Stimulated activated CD4-positive, alpha-beta T cell treated with anti-CD3 and anti-CD28 coated beads, Interleukin-15, amount 100 ng/mL, for 24 hours (primary cell): ENCODE results near the gene SERGEF.
"Not testable (repeated sequence)": the region's sequence is repeated elsewhere in the genome, so short reads cannot be mapped to it uniquely, and the experiment has no call there.

Source experiments
- DNase-seq: peaks from one replicate; pipeline ENCODE4 v3.0.0-alpha.2; 2020

The SERGEF gene

GRCh38 chr11:17898782-17899181, 114.1 kb downstream of the SERGEF start:
- no peak for DNase-seq

- no peak for DNase-seq
Observed at GRCh38 chr11:17898071-17898470, 114.8 kb downstream of the SERGEF start.

- DNase-seq: no peak
Observed at GRCh38 chr11:17897495-17897894, 115.4 kb downstream of the SERGEF start.

GRCh38 chr11:17896496-17897151, 116.2 kb downstream of the SERGEF start:
- not testable (repeated sequence) for DNase-seq

GRCh38 chr11:17894929-17895658, 117.8 kb downstream of the SERGEF start:
- DNase-seq: no peak

GRCh38 chr11:17892409-17892808, 120.4 kb downstream of the SERGEF start:
- no peak for DNase-seq

GRCh38 chr11:17890325-17890724, 122.5 kb downstream of the SERGEF start:
- no peak for DNase-seq

GRCh38 chr11:17887779-17888178, 125.1 kb downstream of the SERGEF start:
- DNase-seq: no peak

GRCh38 chr11:17883946-17884345, 128.9 kb downstream of the SERGEF start:
- DNase-seq: no peak

- no peak for DNase-seq
Observed at GRCh38 chr11:17883057-17883456, 129.8 kb downstream of the SERGEF start.

- DNase-seq: no peak
Observed at GRCh38 chr11:17878743-17879142, 134.1 kb downstream of the SERGEF start.

GRCh38 chr11:17877886-17878285, 135.0 kb downstream of the SERGEF start:
- no peak for DNase-seq

GRCh38 chr11:17876827-17877226, 136.0 kb downstream of the SERGEF start:
- no peak for DNase-seq

GRCh38 chr11:17875891-17876290, 137.0 kb downstream of the SERGEF start:
- no peak for DNase-seq

- DNase-seq: no peak
Observed at GRCh38 chr11:17873586-17873985, 139.3 kb downstream of the SERGEF start.

GRCh38 chr11:17868398-17868797, 144.4 kb downstream of the SERGEF start:
- not testable (repeated sequence) for DNase-seq

GRCh38 chr11:17867341-17867740, 145.5 kb downstream of the SERGEF start:
- DNase-seq: no peak

- no peak for DNase-seq
Observed at GRCh38 chr11:17865765-17866428, 146.9 kb downstream of the SERGEF start.

GRCh38 chr11:17864478-17864941, 148.3 kb downstream of the SERGEF start:
- DNase-seq: peak; percentile 11

GRCh38 chr11:17861036-17861755, 151.7 kb downstream of the SERGEF start:
- no peak for DNase-seq

GRCh38 chr11:17859552-17859951, 153.3 kb downstream of the SERGEF start:
- no peak for DNase-seq

GRCh38 chr11:17855531-17856290, 157.1 kb downstream of the SERGEF start:
- DNase-seq: no peak
